ENCODE data around the gene HMX1. TPM values are rescaled to one million over a fixed set of nuclear protein-coding genes. Genes with fewer than 3 reads are reported as not detected.
A peak's percentile ranks its signal among the peaks of the same experiment; 100 is the strongest.

HMX1 gene
- total RNA-seq, 1 donor from 2014 or later, result not detected

GRCh38 chr4:8832113-8832915 lies 39.3 kb downstream of the HMX1 start:
- no peaks in the 10 kb centered on the region for H3K4me1 Mint-ChIP-seq (ENCODE audit: unreplicated experiment)
- no peak overlapping the region for H3K27ac Mint-ChIP-seq (ENCODE audit: unreplicated experiment)
- TF ChIP-seq, protein P1, sequence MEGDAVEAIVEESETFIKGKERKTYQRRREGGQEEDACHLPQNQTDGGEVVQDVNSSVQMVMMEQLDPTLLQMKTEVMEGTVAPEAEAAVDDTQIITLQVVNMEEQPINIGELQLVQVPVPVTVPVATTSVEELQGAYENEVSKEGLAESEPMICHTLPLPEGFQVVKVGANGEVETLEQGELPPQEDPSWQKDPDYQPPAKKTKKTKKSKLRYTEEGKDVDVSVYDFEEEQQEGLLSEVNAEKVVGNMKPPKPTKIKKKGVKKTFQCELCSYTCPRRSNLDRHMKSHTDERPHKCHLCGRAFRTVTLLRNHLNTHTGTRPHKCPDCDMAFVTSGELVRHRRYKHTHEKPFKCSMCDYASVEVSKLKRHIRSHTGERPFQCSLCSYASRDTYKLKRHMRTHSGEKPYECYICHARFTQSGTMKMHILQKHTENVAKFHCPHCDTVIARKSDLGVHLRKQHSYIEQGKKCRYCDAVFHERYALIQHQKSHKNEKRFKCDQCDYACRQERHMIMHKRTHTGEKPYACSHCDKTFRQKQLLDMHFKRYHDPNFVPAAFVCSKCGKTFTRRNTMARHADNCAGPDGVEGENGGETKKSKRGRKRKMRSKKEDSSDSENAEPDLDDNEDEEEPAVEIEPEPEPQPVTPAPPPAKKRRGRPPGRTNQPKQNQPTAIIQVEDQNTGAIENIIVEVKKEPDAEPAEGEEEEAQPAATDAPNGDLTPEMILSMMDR (IDR thresholded peaks at IDR 0.05; ENCODE audit: unreplicated experiment), result no peak
- H3K27me3 Mint-ChIP-seq (ENCODE audit: unreplicated experiment), result peaks cover 3% of the 10 kb centered on the region
- H3K36me3 Mint-ChIP-seq (ENCODE audit: low read depth, unreplicated experiment), result no peaks in the 10 kb centered on the region
- H3K4me3 Mint-ChIP-seq (ENCODE audit: unreplicated experiment), result no peak overlapping the region
- DNase-seq (ENCODE audit: low spot score), result no peak
- H3K9me3 Mint-ChIP-seq (ENCODE audit: unreplicated experiment), result no peaks in the 10 kb centered on the region

DNA sequence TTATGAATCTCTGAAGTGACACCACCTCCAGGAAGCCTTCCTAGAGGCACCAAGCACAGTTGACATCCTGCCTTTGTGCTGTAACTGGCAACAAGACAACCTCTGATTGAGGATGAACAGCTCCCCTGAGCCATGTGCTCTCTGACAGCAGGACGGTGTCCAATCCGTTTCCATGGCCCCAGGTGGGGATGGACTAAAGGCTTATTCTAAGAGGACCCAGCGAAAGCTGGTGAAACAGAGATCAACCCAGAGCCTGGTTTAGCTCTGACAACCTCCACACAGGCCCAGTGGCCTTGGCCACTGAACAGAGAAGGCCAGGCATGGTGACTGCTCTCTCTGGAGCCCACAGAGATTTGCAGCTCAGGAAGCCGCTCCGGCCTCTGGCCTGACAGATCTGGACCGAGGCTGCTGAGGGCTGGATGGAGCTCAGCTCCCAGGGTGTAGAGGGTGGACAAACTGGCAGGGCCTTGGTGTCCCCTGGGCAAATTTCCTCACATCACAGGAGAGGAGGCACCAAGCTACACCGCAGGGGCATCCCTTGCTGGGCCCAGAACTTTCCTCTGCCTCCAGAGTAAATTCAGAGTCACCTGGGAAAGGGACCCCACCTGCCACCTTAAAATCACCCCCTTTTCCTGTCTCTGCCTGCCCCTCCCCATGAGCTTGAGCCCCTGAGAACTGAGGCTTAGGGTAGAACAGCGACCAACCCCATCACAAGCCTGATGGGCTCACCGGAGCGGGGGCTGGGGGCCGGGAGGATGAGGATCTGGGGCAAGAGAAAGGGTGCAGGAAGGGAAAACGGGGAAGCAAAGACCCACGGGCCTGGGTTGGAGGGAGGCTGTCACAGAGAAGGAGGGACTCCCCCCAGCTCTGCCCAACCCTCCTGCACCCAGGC lies 40.2 kb downstream of the HMX1 start:
- TF ChIP-seq, protein P1 (IDR thresholded peaks at IDR 0.05; ENCODE audit: unreplicated experiment), result no peak
- no peak overlapping the region for H3K27ac Mint-ChIP-seq (ENCODE audit: unreplicated experiment)
- H3K27me3 Mint-ChIP-seq (ENCODE audit: unreplicated experiment), result peaks cover 3% of the 10 kb centered on the region
- peak overlapping the region; percentile 37 for H3K4me3 Mint-ChIP-seq (ENCODE audit: unreplicated experiment)
- H3K9me3 Mint-ChIP-seq (ENCODE audit: unreplicated experiment), result no peaks in the 10 kb centered on the region
- no peaks in the 10 kb centered on the region for H3K4me1 Mint-ChIP-seq (ENCODE audit: unreplicated experiment)
- DNase-seq (ENCODE audit: low spot score), result no peak
- H3K36me3 Mint-ChIP-seq (ENCODE audit: low read depth, unreplicated experiment), result no peaks in the 10 kb centered on the region

GRCh38 chr4:8830611-8831200 lies 40.9 kb downstream of the HMX1 start:
- Mint-ChIP-seq H3K4me3 (ENCODE audit: unreplicated experiment) (peak overlapping the region; percentile 37), H3K36me3 (ENCODE audit: low read depth, unreplicated experiment) (no peaks in the 10 kb centered on the region), H3K27ac (ENCODE audit: unreplicated experiment) (no peak overlapping the region), H3K9me3 (ENCODE audit: unreplicated experiment) (no peaks in the 10 kb centered on the region), H3K27me3 (ENCODE audit: unreplicated experiment) (peaks cover 3% of the 10 kb centered on the region), H3K4me1 (ENCODE audit: unreplicated experiment) (no peaks in the 10 kb centered on the region)
- no peak for DNase-seq (ENCODE audit: low spot score)
- TF ChIP-seq, protein P1 (IDR thresholded peaks at IDR 0.05; ENCODE audit: unreplicated experiment), result no peak

- no peaks in the 10 kb centered on the region for H3K9me3 Mint-ChIP-seq (ENCODE audit: unreplicated experiment)
- H3K27ac Mint-ChIP-seq (ENCODE audit: unreplicated experiment), result no peak overlapping the region
- DNase-seq (ENCODE audit: low spot score), result no peak
- TF ChIP-seq, protein P1 (IDR thresholded peaks at IDR 0.05; ENCODE audit: unreplicated experiment), result no peak
- H3K27me3 Mint-ChIP-seq (ENCODE audit: unreplicated experiment), result peaks cover 3% of the 10 kb centered on the region
- no peaks in the 10 kb centered on the region for H3K36me3 Mint-ChIP-seq (ENCODE audit: low read depth, unreplicated experiment)
- H3K4me3 Mint-ChIP-seq (ENCODE audit: unreplicated experiment), result no peak overlapping the region
- H3K4me1 Mint-ChIP-seq (ENCODE audit: unreplicated experiment), result no peaks in the 10 kb centered on the region
Measured at GRCh38 chr4:8830056-8830455, 41.6 kb downstream of the HMX1 start.

Measured in endothelial cell (in vitro differentiated cells).